ENCODE data around the gene RNF103. TPM values are rescaled to one million over a fixed set of nuclear protein-coding genes. Genes with fewer than 3 reads are reported as not detected.
"Not testable (repeated sequence)": the region's sequence is repeated elsewhere in the genome, so short reads cannot be mapped to it uniquely, and the experiment has no call there.

The RNF103 gene
- total RNA-seq, result 27.7 TPM

GRCh38 chr2:86623494-86624266 is at the start of gene RNF103:
Gene RNF103 (minus strand): TSS chr2:86623865. CDS start chr2:86622886, 979 bp downstream.
- peak; percentile 82 for DNase-seq

GRCh38 chr2:86673011-86673410 is 49.3 kb upstream of the RNF103 start:
- DNase-seq, result no peak

- no peak for DNase-seq
Observed at GRCh38 chr2:86672027-86672545, 48.4 kb upstream of the RNF103 start.

GRCh38 chr2:86671337-86671981 is 47.8 kb upstream of the RNF103 start:
- DNase-seq, result no peak

- DNase-seq, result not testable (repeated sequence)
Observed at GRCh38 chr2:86669323-86669722, 45.7 kb upstream of the RNF103 start.

- no peak for DNase-seq
Observed at GRCh38 chr2:86661333-86661732, 37.7 kb upstream of the RNF103 start.

- no peak for DNase-seq
Observed at GRCh38 chr2:86650188-86650587, 26.5 kb upstream of the RNF103 start.

GRCh38 chr2:86649119-86649947 is 25.7 kb upstream of the RNF103 start:
- DNase-seq, result no peak

- DNase-seq, result no peak
Observed at GRCh38 chr2:86648681-86649080, 25.0 kb upstream of the RNF103 start.

GRCh38 chr2:86646865-86647264 is 23.2 kb upstream of the RNF103 start:
- no peak for DNase-seq

- DNase-seq, result no peak
Observed at GRCh38 chr2:86646329-86646728, 22.7 kb upstream of the RNF103 start.

- DNase-seq, result no peak
Observed at GRCh38 chr2:86645752-86646151, 22.1 kb upstream of the RNF103 start.

- no peak for DNase-seq
Observed at GRCh38 chr2:86638712-86639111, 15.0 kb upstream of the RNF103 start.

GRCh38 chr2:86636842-86637241 is 13.2 kb upstream of the RNF103 start:
- no peak for DNase-seq

GRCh38 chr2:86634352-86634751 is 10.7 kb upstream of the RNF103 start:
- no peak for DNase-seq

- DNase-seq, result no peak
Observed at GRCh38 chr2:86633155-86633651, 9.5 kb upstream of the RNF103 start.

- no peak for DNase-seq
Observed at GRCh38 chr2:86632672-86633071, 9.0 kb upstream of the RNF103 start.

GRCh38 chr2:86631846-86632485 is 8.3 kb upstream of the RNF103 start:
- DNase-seq, result no peak

- DNase-seq, result no peak
Observed at GRCh38 chr2:86628091-86628522, 4.4 kb upstream of the RNF103 start.

GRCh38 chr2:86627550-86627949 is 3.9 kb upstream of the RNF103 start:
- no peak for DNase-seq

GRCh38 chr2:86625096-86625495 is 1.4 kb upstream of the RNF103 start:
- DNase-seq, result no peak

- DNase-seq, result peak; percentile 23
Observed at GRCh38 chr2:86624267-86624547, 542 bp upstream of the RNF103 start.

All from skin of body (tissue), 2 donors.